Upper lobe of left lung (tissue), 4 donors: ENCODE measurements around the gene ATF6.

Source experiments
- EP300 ChIP-seq, 4 donors: sonication (generic); formaldehyde crosslinking; IDR thresholded peaks; one replicate each; pipeline ENCODE4 v1.5.1; 2017; ENCODE audit warnings: antibody characterized with exemption in 4 of 4, control low read depth in 2 of 4
- POLR2A ChIP-seq, 4 donors: fragments of 450-650 bp; IDR thresholded peaks; one replicate each; pipeline ENCODE4 v1.5.1; 2016 to 2017; ENCODE audit warnings: antibody characterized with exemption in 4 of 4, mild to moderate bottlenecking in 2 of 4
- POLR2AphosphoS5 ChIP-seq, 2 donors: sonication (generic); formaldehyde crosslinking; IDR thresholded peaks; one replicate each; pipeline ENCODE4 v1.5.1; 2017; ENCODE audit warnings: antibody characterized with exemption in 2 of 2
- TF ChIP-seq, protein P1 (sequence below), 6 experiments: fragments of 450-650 bp in 4 of 6; fragments of 200-600 bp in 2 of 6; sonication (generic) in 2 of 6; IDR thresholded peaks; one replicate each; pipeline ENCODE4 v1.5.1; 2016 to 2019; ENCODE audit warnings: antibody characterized with exemption in 6 of 6

DNA sequence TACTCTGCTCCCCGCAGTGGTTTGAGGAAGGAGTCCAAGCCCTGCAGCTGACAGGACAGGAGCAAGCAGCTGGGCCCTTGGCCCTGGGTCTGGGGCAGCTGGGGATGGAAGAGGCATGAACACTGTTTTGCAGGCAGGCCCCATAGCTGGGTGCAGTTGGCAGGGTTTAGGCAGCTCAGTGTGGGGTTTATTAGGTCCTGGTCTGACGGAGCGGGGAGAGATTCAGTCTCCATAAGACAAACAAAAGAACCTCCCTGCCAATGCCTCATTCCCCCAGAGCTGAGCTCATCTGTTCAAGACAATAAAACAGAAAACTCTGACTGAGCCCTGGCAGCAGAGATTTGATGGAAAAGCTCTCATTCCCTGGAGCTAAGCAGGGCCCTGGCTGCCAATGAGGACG lies 220.2 kb downstream of the ATF6 start:
- TF ChIP-seq, protein P1, sequence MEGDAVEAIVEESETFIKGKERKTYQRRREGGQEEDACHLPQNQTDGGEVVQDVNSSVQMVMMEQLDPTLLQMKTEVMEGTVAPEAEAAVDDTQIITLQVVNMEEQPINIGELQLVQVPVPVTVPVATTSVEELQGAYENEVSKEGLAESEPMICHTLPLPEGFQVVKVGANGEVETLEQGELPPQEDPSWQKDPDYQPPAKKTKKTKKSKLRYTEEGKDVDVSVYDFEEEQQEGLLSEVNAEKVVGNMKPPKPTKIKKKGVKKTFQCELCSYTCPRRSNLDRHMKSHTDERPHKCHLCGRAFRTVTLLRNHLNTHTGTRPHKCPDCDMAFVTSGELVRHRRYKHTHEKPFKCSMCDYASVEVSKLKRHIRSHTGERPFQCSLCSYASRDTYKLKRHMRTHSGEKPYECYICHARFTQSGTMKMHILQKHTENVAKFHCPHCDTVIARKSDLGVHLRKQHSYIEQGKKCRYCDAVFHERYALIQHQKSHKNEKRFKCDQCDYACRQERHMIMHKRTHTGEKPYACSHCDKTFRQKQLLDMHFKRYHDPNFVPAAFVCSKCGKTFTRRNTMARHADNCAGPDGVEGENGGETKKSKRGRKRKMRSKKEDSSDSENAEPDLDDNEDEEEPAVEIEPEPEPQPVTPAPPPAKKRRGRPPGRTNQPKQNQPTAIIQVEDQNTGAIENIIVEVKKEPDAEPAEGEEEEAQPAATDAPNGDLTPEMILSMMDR (IDR thresholded peaks at IDR 0.05) = no peak
- no peak for TF ChIP-seq POLR2AphosphoS5 (IDR thresholded peaks at IDR 0.05)
- no peak for TF ChIP-seq POLR2A (IDR thresholded peaks at IDR 0.05)
- TF ChIP-seq EP300 (IDR thresholded peaks at IDR 0.05) = no peak
